Measurements from ENCODE around the gene TTC38.
A peak's percentile ranks its signal among the peaks of the same experiment; 100 is the strongest.
"Not testable (repeated sequence)": the region's sequence is repeated elsewhere in the genome, so short reads cannot be mapped to it uniquely, and the experiment has no call there.

Gene TTC38

DNA sequence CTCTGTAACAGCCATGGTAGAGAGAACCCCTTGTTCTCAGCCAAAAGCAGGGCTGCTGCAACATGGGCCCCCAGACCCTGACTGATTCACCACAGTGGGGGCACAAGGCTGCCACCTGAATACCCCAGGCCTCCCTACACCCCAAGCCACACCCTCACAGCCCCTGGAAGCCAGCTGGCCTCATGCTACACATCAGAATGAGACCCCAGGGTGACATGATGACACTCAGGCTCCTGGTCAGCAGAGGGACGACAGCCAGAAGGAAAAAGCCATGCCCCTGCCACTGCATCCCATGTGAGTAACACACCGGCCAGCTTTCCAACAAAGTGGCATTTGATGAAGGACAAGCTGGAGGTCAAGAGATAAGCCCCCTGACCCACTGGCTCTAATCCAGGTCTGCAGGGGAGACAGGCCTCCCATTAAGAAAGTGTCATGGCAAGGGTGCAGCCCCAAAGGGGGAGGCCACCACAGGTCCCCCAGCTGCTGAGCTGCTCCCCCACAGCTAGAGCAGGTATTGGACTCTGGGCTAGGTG, 20.3 kb upstream of the TTC38 start:
- DNase-seq: no peak

DNA sequence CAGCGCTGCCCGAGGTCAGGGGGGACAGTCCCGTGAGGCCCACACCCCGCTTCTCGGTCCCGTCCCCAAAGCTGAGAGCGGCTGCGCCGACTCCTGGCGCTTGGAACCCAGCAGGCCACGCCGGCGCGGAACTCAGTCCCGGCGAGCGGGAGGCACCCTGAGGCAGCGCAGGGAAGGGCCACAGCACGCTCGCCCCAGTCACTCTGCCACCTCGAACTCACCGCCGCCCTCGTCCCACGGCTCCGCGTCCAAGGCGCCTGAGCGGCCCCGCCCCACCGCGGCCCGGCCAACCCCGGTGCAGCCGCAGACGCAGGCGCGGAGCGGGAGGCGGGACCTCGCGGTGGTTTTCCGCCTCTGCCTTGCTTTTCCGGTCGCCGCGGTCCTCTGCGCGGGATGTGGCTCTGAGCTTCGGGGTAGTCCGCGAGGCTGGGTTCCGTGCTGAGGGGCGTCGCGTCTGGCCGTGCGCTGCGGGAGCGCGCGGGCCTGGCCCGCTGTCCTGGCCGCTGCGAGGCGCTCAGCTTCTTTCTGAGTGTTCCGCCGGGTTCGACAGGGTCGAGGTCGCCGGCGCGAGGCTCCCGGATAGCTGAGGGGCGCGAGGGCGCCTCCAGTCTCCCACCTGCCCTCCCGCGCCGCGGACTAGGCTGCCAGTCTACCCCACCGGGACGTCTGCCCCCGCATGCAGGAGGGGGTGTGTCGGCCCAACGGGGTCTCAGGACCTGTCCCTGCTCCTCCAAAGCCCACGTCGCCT, 17.6 kb upstream of the TTC38 start, which contains the start of gene CDPF1:
Gene CDPF1, minus strand, starts transcription at position 259 of the 748 bp plus-strand sequence. CDS start 2,009 bp downstream, outside the sequence.
- peak; percentile 96 for DNase-seq

DNA sequence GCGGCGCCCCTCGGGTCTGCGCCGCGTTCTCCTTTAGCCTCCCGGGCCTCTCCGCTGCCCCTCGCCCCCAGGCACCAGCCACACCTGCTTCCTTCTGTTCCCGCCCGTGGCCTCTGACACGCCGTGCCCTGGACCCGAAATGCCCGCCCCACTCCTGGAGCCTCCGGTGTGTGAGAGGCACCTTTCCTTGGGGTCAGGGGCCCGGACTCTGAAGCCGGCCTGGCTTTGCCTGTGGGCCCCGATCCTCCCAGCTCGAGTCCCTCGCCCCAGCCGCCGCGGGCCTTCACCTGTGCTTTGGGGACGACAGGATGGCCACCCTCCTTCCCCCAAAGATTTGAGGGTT, 17.1 kb upstream of the TTC38 start:
- DNase-seq: peak; percentile 58

DNA sequence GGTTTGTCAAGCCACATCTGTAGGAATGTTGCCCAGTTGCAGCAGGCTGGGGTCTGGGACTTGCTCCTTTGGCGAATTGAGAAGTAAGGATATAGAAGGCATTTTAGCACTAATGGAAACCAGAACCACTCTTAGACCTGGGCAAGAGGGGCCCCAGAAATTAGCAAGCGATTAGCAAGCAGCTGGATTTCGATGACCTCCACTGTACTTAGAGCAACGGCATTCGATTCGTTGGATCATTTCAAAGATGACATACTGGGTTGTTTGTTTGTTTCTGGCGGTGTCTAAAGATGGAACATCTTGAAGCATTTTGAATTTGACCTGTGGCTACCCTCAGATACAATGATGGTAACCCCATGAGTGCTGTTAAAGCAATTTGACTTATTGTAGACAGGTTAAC, 16.5 kb upstream of the TTC38 start:
- DNase-seq: no peak

DNA sequence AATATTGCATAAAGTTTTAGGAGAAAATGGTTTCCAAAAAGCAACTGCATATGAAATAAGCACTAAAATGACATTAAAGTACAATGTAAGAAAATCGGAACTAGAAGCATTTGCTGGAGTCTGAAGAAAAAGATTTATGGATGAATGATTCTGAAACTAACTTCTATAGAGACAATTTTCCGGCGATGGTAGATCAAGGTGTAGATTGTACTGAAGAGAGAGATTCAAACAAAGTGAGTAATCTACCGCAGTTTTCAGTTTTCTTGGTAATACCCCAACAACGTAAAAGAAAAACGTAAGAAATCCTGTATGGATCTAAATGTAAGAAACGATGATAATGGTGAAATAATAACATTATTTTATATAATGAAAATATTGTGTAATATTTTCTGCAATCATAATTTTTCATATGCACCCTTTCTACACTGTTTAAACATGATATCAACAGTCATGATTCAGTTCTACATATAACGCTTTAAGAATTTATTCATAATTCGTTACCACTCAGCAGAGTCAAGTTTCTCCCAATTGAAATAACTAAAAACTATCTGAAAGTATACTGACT, 15.9 kb upstream of the TTC38 start:
- DNase-seq: no peak

DNA sequence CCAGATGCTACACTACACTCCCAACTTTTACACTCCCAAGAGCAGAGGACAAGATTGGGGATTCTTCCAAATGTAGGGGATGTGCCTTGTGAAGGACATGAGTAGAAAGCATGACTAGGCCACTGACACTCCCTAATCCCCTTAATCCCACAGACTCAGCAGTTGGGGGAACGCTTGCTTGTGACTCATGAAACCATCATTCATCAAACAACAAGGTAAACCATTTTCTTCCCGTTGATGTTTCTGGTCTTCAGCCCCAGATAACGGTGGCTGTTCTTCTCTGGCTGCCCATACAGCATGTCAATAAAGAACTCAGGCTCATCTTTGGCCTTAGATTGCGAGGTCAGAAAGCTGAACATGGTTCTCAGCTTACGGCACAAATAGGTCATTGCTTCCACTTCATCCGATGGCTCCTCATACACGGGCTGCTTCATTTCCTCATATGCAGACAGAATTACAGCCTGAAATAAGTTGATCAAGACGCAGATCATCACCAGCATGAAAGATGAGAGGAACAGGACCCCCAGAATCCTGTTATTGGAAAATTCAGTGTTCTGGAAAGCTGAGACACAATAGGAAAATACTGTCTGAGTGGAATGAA, 11.3 kb upstream of the TTC38 start:
- DNase-seq: no peak

DNA sequence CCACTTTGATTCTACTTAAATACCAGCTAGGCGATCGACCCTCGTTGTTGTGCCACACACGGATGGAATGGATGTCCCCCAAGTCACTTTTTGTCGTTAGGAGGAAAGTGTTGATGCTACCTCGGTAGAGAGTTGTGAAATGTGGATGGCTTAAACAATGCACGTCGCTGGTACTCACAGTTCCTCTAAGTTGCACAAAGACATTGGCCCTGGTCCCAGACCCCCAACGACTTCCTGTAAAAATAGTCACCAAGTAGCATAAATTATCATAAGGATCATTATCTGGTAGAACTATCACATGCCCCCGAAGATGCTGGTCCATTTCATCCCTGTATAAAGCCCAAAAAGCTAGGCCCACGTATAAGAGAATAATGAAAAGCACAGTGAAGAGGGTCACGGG, 8.4 kb upstream of the TTC38 start:
- DNase-seq: no peak

DNA sequence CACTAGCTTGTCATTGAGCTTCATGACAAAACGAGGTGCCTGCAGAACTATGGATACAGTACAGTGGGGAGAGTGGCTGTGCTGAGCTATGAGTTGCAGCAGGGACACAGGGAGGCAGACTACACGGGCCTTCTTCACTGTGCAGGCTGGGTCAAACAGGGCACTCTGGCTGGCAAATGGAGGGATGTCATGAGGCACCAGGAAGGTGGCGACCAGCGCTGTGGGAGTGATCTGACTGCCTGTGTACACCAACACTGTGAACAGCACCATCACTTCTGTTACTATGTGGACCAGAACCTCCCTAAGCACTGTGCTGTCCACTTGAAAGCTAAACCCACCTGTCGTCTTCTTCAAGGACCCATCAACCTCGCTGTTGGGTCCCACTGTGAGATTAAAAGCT, 7.8 kb upstream of the TTC38 start:
- DNase-seq: no peak

DNA sequence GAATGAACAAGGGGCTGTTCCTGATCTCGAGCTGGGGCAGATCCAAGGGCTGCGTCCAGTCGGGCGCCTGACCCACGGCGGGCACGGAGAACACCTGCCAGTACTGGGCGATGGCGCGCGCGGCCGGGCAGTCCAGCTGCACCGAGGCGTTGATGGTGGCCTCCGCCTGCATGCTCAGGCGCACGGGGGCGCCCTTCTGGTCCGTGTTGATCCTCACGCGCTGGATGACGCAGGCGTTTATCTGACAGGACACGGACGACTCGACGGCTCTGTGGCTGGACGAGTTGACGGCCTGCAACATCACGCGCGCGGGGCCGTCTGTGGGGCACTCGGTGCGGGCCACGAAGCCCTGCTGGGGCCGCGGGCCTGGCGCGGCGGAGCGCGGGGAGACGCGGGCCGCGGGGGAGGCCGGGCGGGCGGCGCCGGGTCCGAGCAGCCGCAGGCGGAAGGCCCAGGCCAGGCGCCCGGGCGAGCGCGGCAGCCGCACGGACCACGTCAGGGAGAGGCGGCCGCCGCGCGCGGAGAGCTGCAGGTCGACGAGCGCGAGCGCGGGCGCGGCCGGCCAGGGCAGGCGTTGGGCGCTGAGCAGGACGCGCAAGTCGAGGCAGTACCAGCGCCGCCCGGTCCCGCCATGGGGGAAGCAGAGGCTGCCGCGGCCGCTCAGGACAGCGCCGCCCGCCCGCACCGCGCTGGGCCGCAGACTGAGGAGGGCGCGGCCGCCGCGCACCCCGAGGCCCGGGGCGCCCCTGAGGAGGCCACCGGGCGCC, 5.2 kb upstream of the TTC38 start:
- no peak for DNase-seq

DNA sequence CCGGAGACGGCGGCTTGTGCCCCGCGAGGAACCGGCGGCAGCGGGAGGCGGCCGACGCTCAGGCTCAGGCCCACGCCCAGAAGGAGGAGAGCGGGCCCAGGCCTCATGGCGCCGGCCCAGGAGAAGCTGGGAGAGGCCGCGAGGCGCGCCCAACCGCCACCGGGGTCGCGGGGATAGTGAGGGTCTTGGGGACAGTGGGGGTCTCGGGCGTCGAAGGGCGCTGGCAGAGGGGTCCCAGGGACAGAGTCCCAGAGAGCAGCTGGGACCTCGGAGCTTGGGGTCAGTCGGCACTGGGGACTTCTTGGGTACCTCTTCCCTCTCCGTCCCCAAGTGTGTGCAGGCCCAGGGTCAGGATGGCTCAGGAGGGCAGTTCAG, 4.6 kb upstream of the TTC38 start, which contains the start of gene PKDREJ:
Gene PKDREJ, minus strand, starts transcription at position 128 of the 375 bp plus-strand sequence. Its CDS starts 21 bp downstream, at position 107.
- DNase-seq: no peak

DNA sequence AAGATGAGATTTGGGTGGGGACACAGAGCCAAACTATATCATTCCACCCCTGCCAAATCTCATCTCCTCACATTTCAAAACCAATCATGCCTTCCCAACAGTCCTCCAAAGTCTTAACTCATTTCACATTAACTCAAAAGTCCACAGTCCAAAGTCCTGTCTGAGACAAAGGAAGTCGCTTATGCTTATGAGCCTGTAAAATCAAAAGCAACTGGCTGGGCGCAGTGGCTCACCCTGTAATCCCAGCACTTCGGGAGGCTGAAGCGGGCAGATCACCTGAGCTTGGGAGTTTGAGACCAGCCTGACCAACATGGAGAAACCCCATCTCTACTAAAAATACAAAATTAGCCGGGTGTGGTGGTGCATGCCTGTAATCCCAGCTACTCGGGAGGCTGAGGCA, 3.3 kb upstream of the TTC38 start:
- DNase-seq: not testable (repeated sequence)

DNA sequence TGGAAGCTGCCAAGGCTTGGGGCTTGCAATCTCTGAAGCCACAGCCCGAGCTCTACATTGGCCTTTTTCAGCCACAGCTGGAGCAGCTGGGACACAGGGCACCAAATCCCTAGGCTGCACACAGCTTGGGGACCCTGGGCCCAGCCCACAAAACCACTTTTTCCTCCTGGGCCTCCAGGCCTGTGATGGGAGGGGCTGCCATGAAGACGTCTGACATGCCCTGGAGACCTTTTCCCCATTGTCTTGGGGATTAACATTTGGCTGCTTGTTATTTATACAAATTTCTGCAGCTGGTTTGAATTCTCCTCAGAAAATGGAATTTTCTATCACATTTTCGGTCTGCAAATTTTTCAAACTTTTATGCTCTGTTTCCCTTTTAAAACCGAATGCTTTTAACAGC, 2.2 kb upstream of the TTC38 start:
- not testable (repeated sequence) for DNase-seq

DNA sequence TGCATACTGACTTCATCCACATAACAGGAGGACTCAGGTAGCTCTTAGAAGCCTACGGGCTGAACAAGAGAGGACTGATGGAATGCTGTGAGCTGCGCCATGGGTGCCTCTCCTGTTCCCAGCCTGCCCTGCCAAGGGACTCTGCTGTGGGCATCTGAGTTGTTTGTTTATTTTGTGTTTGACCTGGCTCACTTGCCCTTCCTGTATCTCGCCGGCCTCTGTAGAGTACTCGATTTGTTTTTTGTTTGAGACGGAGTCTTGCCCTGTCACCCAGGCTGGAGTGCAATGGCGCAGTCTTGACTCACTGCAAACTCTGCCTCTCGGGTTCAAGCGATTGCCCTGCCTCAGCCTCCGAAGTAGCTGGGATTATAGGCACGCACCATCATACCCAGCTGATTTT, 1.8 kb downstream of the TTC38 start:
- no peak for DNase-seq

DNA sequence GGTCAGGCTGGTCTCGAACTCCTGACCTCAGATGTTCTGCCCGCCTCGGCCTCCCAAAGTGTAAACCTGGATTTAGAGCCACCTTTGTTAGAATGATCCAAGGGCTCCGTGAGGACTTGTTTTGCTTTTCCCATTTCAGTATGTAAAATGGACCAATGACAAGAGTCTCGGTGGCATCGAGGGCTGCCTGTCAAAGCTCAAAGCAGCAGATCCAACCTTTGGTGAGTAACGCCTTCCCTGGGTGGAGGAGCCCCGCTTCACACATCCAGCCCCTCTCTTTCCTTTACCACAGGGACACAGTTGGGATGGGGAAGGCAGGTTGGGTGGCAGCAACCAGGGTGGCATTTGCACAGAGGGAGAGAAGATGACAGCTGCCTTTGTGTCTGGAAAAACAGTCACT, 4.4 kb downstream of the TTC38 start:
- DNase-seq: no peak

DNA sequence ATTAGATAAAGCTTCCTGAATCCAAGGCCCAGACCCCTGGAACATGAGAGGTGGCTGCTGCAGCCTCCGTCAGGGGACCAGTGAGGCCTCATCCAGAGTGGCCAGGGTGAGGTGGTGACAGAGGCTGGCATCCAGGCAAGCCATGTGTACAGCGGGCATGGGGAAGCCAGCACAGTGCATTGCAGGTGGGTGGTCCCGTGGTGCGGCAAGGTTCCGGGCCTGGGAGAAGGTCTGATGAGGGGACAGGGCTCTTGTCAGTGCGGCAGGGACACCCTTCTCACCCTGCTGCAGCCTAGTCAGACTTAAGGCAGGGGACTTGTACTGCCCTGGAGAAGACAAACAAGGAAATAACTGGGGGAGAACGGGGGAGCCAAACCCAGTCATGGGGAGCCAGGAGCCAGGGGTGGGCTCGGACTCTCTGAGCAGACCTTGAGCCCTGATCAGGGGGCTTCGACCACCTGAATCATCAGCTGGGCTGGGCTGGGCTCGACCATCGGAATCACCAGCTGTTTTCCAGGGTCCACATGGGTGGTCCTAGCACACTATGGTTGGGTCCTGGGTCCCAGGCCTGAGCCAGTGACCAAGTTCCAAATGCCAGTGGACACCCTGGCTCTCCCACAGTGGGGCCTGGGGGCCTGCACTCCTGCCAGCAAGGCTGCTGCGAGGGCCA, 5.1 kb downstream of the TTC38 start:
- DNase-seq: no peak

DNA sequence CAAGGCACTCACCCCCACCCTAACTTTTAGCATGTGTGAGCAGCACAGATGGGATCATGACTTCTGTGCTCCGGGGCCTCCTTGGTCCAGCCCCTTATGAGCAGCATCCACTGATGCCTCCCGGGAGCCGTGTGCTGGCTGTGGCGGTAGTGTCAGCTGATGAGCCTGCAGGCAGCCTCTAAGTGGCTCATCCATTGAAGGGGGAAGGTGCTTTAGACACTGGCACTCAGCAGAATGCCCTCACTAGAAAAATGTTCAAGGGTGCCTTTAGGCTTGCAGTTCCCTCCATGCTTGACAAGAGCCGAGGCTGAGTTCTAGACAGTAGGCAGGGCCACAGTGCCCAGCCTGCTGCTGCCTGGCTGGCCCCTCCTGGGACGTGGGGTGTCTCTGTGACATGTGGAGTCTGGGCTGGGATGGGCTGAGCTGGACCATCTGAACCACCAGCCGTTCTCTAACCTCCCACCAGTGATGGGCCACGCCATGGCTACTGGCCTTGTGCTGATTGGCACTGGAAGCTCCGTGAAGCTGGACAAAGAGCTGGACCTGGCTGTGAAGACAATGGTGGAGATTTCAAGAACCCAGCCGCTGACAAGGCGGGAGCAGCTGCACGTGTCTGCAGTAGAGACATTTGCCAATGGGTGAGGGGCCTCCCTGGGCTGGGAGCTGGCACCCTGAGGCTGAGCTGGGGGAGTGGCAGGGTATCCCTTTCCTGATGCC, 5.8 kb downstream of the TTC38 start:
- DNase-seq: no peak

DNA sequence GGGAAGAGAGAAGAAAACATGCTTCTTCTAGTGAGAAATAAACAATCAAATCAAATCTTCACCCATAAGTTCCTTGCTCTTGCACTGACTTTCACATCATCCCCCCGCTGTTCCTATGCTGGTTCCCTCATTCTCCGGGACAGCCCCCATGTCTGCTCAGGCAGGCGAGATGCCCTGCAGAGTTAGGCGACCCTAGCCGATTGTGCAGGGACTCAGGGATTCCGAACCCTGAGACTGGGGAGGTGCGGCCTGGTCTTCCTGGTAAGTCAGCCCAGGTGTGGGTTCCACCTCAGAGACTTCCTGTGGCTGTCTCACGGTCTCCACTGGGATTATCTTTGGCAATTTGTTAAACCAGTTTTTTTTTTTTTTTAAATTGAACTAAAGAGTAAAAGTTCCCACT, 6.6 kb downstream of the TTC38 start:
- no peak for DNase-seq

DNA sequence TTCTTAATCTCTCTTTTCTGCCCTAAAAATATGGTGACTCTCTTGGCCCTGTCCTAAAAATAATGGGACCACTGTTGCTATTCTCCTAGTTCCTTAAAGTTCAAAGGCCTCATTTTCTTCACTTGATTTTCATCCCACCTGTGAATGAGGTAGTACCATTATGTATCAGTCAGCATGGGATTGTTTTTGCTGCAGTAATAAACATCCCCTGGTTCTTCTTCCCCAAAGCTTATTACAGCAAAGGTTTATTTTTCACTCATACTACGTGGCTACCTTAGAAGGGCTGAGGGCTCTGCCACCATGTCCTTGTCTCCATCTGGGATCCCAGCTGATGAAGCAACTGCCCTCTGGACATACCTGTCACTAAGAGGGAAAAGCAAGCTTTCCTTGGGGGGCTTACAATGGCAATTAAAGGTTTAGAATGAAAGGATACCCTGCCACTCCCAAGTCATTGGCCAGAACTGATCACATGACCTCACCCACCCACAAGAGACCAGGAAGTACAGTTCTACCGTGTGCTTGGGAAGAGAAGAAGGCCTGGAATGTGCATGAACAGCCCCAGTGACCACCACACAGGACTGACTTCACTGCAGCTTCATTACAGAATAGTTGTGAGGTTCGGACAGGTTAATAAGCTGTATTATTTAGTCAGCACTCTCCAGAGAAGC, 7.8 kb downstream of the TTC38 start:
- DNase-seq: no peak

DNA sequence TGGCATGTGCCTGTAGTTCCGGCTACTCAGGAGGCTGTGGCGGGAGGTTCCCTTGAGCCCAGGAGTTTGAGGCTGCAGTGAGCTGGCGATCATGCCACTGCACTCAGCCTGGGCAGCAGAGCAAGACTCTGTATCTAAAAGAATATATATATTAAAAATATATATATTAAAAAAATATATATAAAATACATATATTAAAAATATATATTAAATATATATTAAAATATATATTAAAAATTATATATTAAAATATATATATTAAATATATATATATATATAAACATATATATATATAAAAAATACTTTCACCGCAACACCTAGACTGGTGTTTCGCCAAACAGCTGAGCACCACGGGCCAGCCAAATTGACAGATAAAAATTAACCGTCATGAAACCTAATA, 8.8 kb downstream of the TTC38 start:
- DNase-seq: no peak

DNA sequence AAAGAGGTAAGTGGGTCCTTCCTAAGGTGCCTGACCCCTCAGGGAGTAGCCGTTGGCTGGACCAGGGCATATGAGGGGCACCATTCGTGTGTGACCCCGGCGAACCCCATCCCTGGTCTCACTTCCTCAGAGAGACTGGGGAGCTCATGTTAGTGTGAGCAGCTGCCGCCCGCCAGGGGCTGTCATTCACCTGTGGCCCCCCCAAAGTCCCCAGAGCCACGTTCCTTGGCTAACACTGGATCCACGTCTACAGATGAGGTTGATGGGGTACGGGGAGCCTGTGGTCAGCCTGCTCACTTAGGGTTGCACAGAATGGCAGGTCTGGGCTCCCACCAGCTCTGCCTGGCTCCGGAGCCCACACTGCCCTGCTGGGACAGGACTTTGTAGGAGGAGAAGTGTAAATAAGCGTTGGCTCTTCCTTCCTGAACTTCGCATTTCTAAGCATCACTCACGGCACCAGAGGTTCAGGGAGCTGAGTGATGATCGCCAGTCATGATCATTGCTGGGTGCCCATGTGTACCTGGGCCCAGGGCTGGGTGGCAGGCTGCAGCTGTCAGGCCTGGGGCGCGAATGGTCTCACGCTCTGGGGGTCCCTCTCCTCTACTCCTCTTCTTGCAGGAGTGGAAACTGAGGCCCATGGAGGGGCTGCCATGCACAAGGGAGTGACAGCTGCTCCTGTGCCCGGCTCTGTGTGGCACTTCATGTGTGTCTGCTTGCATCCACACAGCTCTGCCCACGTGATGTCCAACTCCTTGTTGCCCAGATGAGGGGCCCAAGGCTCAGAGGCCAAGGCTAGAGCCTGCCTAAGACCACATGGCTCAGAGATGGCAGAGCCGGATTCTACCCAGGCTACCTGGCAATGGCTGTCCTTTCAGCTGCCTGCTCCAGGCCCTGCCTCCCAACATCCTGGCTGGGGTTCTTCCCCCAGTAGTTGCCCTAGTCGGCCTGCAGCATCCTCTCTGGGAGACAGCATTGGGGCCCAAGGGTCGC, 11.1 kb downstream of the TTC38 start:
- DNase-seq: no peak

Data from NCI-H69 (cell line).